Thyroid gland (tissue), 4 donors: ENCODE measurements around the gene LRRC75B. TPM values are rescaled to one million over a fixed set of nuclear protein-coding genes. Genes with fewer than 3 reads are reported as not detected.

Experiments used
- DNase-seq, 2 donors: peaks; one replicate each; pipeline ENCODE4 v3.0.0-alpha.2; 2019
- H3K27ac ChIP-seq, 3 donors: fragments of 200-600 bp; sonication (generic); 1 replicate in 2 of 3; 2 replicates in 1 of 3; pipeline ENCODE4 v1.5.1; 2016 to 2019; ENCODE audit warnings: mild to moderate bottlenecking in 1 of 3, moderate library complexity in 1 of 3
- H3K27me3 ChIP-seq: fragments of 200-600 bp; sonication (generic); one replicate; pipeline ENCODE4 v1.5.1; 2019
- H3K36me3 ChIP-seq, 2 donors: fragments of 200-600 bp; sonication (generic); one replicate each; pipeline ENCODE4 v1.5.1; 2016 to 2019
- H3K4me1 ChIP-seq, 2 donors: fragments of 200-600 bp; sonication (generic); one replicate each; pipeline ENCODE4 v1.5.1; 2017 to 2019
- H3K4me3 ChIP-seq, 3 donors: fragments of 200-600 bp; sonication (generic); replicated peaks in 1 of 3; 1 replicate in 2 of 3; 2 replicates in 1 of 3; pipeline ENCODE4 v1.5.1; 2016; ENCODE audit warnings: mild to moderate bottlenecking in 1 of 3
- H3K9me3 ChIP-seq: fragments of 200-600 bp; sonication (generic); one replicate; pipeline ENCODE4 v1.5.1; 2017
- POLR2A ChIP-seq, 2 donors: fragments of 450-650 bp; IDR thresholded peaks; one replicate each; pipeline ENCODE4 v1.6.1; 2017; ENCODE audit warnings: antibody characterized with exemption in 2 of 2, mild to moderate bottlenecking in 2 of 2, moderate library complexity in 1 of 2
- WGBS, 2 donors: methylation state at CpG; one replicate each; pipeline ENCODE4 v1.1.5; 2017; 5-methylcytosine and 5-hydroxymethylcytosine counted together
- intact Hi-C: fragments of 100-400 bp; cut with DNase I; formaldehyde crosslinking; loops from one replicate; pipeline ENCODE4 v1.15.1; 2023
- total RNA-seq, 4 donors: library from RNA; depleted of rRNA; stranded (reverse); fragments of >200 nt; gene quantifications; one replicate each; pipeline ENCODE4 v1.2.3, GENCODE V29; 2016
- TF ChIP-seq, protein P1 (sequence below), 6 experiments: fragments of 200-600 bp in 3 of 6; fragments of 450-650 bp in 3 of 6; sonication (generic) in 3 of 6; IDR thresholded peaks; one replicate each; pipeline ENCODE4 v1.5.1; 2016 to 2019; ENCODE audit warnings: antibody characterized with exemption in 6 of 6, mild to moderate bottlenecking in 2 of 6, inconsistent platforms in 1 of 6, moderate library complexity in 1 of 6

Gene LRRC75B
- total RNA-seq, 4 donors from 2014 or later = 18.6 to 51.2 (median 39.6) TPM

DNA sequence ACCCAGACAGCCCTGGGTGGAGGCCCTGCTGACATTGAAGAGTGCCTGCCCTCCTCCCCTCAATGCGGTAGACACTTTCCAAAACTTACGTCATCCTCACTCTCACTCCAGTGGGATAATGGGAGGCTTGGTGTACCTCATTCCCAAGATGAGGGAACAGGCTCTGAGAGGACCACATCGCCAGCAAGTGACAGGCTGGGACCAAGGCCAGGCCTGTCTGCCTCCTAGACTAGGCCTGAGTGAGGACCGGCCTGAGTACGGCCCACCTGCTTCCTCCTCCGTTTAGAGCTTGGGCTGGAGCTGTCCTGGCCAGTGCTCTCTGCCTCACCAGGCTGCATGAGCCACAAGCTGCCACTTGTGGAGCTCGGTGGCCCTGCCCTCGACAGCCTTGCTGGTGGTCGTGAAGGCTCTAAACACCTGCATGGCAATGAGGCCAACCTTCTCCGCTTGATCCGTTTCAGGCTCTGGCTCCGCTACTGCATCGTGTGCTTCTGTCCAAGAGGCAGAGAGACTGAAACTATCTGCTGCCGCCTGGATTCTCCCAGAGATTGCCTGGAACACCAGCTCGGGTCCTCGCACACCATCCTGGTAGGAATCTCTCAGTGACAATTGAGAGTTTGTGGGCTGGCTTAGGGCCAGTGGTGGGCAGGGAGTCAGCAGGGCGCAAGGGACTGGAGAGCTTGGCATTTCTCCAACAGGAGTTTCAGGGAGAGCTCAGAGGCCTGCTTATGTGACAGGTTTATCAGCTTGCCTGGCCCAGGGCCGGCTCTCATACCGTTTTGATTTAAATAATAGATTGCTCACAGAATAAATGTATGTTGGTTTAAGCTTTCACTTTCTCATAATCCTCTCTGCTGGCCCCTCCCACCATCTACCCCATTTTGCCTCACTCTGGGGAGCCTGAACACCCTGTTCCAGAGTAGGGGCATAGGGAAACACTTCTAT lies 9.4 kb downstream of the LRRC75B start:
- peak overlapping the region; percentile 71 to 91 (median 72) for H3K27ac ChIP-seq
- TF ChIP-seq POLR2A (IDR thresholded peaks at IDR 0.05) = no peak
- TF ChIP-seq, protein P1, sequence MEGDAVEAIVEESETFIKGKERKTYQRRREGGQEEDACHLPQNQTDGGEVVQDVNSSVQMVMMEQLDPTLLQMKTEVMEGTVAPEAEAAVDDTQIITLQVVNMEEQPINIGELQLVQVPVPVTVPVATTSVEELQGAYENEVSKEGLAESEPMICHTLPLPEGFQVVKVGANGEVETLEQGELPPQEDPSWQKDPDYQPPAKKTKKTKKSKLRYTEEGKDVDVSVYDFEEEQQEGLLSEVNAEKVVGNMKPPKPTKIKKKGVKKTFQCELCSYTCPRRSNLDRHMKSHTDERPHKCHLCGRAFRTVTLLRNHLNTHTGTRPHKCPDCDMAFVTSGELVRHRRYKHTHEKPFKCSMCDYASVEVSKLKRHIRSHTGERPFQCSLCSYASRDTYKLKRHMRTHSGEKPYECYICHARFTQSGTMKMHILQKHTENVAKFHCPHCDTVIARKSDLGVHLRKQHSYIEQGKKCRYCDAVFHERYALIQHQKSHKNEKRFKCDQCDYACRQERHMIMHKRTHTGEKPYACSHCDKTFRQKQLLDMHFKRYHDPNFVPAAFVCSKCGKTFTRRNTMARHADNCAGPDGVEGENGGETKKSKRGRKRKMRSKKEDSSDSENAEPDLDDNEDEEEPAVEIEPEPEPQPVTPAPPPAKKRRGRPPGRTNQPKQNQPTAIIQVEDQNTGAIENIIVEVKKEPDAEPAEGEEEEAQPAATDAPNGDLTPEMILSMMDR (IDR thresholded peaks at IDR 0.05) = no peak
- H3K36me3 ChIP-seq = peaks cover 0 to 4% of the 10 kb centered on the region in 2 donors
- WGBS, 2 donors = 37 to 38% methylated on average over 8 to 10 of the region's 19 CpGs
- intact Hi-C loops = no loop called here
- H3K9me3 ChIP-seq = no peaks in the 10 kb centered on the region
- peaks cover 25 to 33% of the 10 kb centered on the region in 2 donors for H3K4me1 ChIP-seq
- no peak overlapping the region for H3K4me3 ChIP-seq
- DNase-seq = peak; percentile 80 to 87
- no peaks in the 10 kb centered on the region for H3K27me3 ChIP-seq

DNA sequence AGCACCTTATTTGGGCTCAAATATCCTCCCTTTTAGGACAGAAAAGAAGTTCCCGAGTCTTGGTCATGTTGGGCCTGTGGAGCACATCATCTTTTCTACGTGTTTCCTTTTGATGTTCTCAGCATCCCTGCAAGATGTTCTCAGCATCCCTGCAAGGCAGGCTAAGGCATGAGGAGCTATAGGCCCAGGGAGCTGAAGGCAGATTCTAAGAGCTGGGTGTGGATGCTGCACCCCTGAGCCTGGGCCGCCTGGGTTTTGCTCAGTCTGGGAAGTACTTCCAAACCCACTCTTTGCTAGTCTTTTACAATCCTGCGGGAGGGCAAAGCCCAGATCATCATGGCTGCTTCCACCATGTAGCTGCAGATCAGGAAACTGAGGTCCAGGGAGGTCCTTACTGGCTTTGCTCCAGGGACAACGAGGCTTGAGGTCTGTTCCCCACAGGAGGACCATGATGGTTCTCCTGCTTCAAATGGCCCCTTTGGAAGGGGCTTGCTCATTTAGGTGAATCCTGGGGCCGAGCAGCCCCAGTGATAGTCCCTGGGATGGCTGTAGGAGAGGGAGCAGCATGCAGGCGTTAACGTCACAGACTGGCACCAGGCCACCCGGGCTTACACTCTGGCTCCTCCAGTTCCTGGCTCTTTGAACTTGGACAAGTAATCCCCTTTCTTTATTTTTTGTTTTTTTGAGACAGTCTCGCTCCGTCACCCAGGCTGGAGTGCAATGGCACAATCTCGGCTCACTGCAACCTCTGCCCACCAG lies 10.6 kb downstream of the LRRC75B start:
- Histone ChIP-seq H3K36me3 (no peaks in the 10 kb centered on the region), H3K4me1 (peaks cover 21 to 30% of the 10 kb centered on the region in 2 donors), H3K27ac (peak overlapping the region in 2 of 3 donors; percentile 58 to 71), H3K4me3 (no peak overlapping the region), H3K9me3 (no peaks in the 10 kb centered on the region), H3K27me3 (no peaks in the 10 kb centered on the region)
- TF ChIP-seq, protein P1 (IDR thresholded peaks at IDR 0.05) = no peak
- no peak for TF ChIP-seq POLR2A (IDR thresholded peaks at IDR 0.05)
- 59 to 69% methylated on average over 12 of the region's 12 CpGs for WGBS, 2 donors
- intact Hi-C loops = no loop called here
- DNase-seq = peak; percentile 89 to 90

DNA sequence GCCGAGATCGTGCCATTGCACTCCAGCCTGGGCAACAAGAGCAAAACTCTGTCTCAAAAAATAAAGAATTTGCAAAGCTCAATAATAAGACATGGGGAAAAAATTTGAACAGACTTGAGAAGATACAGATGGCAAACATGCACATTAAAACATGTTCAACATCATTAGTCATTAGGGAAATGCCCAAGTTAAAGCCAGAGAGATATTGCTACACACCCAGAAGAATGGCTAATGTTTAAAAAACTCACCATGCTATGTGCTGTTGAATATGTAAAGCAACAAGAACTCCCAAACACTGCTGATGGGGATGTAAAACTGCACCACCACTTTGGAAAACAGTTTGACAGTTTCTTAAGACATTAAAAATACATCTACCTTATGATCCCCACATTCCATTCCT lies 12.6 kb downstream of the LRRC75B start:
- Histone ChIP-seq H3K27me3 (no peaks in the 10 kb centered on the region), H3K27ac (no peak overlapping the region), H3K9me3 (no peaks in the 10 kb centered on the region), H3K36me3 (no peaks in the 10 kb centered on the region), H3K4me1 (peaks cover 21 to 30% of the 10 kb centered on the region in 2 donors), H3K4me3 (no peak overlapping the region)
- 93 to 97% methylated on average over 2 of the region's 2 CpGs for whole genome bisulfite sequencing, 2 donors
- intact Hi-C loops = no loop called here
- DNase-seq = no peak
- TF ChIP-seq POLR2A (IDR thresholded peaks at IDR 0.05) = no peak
- TF ChIP-seq, protein P1 (IDR thresholded peaks at IDR 0.05) = no peak

- Histone ChIP-seq H3K9me3 (no peaks in the 10 kb centered on the region), H3K27ac (no peak overlapping the region), H3K4me3 (no peak overlapping the region), H3K4me1 (peaks cover 19 to 25% of the 10 kb centered on the region in 2 donors), H3K36me3 (peaks cover 0 to 4% of the 10 kb centered on the region in 2 donors), H3K27me3 (no peaks in the 10 kb centered on the region)
- no peak for DNase-seq
- WGBS, 2 donors = 85 to 90% methylated on average over 1 of the region's 1 CpG
- intact Hi-C loops = no loop called here
- TF ChIP-seq POLR2A (IDR thresholded peaks at IDR 0.05) = no peak
- TF ChIP-seq, protein P1 (IDR thresholded peaks at IDR 0.05) = no peak
These were observed 13.6 kb downstream of the LRRC75B start for GRCh38 chr22:24579258-24579601.
